K562 (cell line): ENCODE measurements around the gene GET3. TPM values are rescaled to one million over a fixed set of nuclear protein-coding genes. Genes with fewer than 3 reads are reported as not detected.
A peak's percentile ranks its signal among the peaks of the same experiment; 100 is the strongest.

Experiments used
- ARHGAP35 ChIP-seq: fragments of 450-650 bp; IDR thresholded peaks from 2 replicates; pipeline ENCODE4 v1.6.1; 2018; ENCODE audit not compliant: partially characterized antibody
- CREB1 ChIP-seq, 2 experiments: sonication (generic) in 1 of 2; formaldehyde crosslinking in 1 of 2; IDR thresholded peaks; 2 replicates each; pipeline versions ENCODE4 v1.6.1 to v1.8.0; 2012 to 2022; ENCODE audit warnings: inconsistent platforms in 1 of 2, mild to moderate bottlenecking in 1 of 2, missing genetic modification reagents in 1 of 2, moderate library complexity in 1 of 2
- CREBBP ChIP-seq: IDR thresholded peaks from one replicate; pipeline ENCODE4 v1.6.1; 2012; ENCODE audit warnings: low read depth, mild to moderate bottlenecking, control low read depth, inconsistent platforms, low read length
- GABPA ChIP-seq: fragments of 200-800 bp; sonication (Bioruptor generic); conservative IDR thresholded peaks from 2 replicates; pipeline ENCODE4 v1.6.1; 2016; ENCODE audit warnings: low read depth, missing genetic modification characterization, missing compliant biosample characterization
- HDAC3 ChIP-seq: fragments of 450-650 bp; IDR thresholded peaks from 2 replicates; pipeline ENCODE4 v1.6.1; 2018; ENCODE audit warnings: borderline replicate concordance, mild to moderate bottlenecking, moderate library complexity; ENCODE audit not compliant: partially characterized antibody
- HEY1 ChIP-seq: fragments of 250-450 bp; sonication (Bioruptor Pico); IDR thresholded peaks from 2 replicates; pipeline ENCODE4 v1.5.0; 2020; ENCODE audit warnings: mild to moderate bottlenecking, moderate library complexity, borderline replicate concordance
- JUN ChIP-seq, 2 experiments: sonication (generic) in 1 of 2; formaldehyde crosslinking in 1 of 2; IDR thresholded peaks; 2 replicates each; pipeline versions ENCODE4 v1.6.1 to v1.8.0; 2012 to 2022; ENCODE audit warnings: borderline replicate concordance in 2 of 2, mild to moderate bottlenecking in 2 of 2, improper control_type of control experiment in 1 of 2, low read depth in 1 of 2, low read length in 1 of 2, missing genetic modification reagents in 1 of 2
- KAT8 ChIP-seq: fragments of 450-650 bp; IDR thresholded peaks from 2 replicates; pipeline ENCODE4 v1.6.1; 2016; ENCODE audit warnings: low read depth, mild to moderate bottlenecking
- SUPT5H ChIP-seq: fragments of 450-650 bp; IDR thresholded peaks from 2 replicates; pipeline ENCODE4 v1.6.1; 2016
- ZBTB7A ChIP-seq: IDR thresholded peaks from 2 replicates; pipeline ENCODE4 v1.6.1; 2011; ENCODE audit warnings: low read depth, mild to moderate bottlenecking, low read length, moderate library complexity, borderline replicate concordance; ENCODE audit not compliant: control insufficient read depth
- ZNF24 ChIP-seq: fragments of 450-650 bp; IDR thresholded peaks from 2 replicates; pipeline ENCODE4 v1.6.1; 2016
- ZNF551 ChIP-seq: fragments of 250-450 bp; sonication (Bioruptor Pico); IDR thresholded peaks from 2 replicates; pipeline ENCODE4 v1.5.0; 2021; ENCODE audit warnings: mild to moderate bottlenecking, moderate library complexity
- ZNF717 ChIP-seq: fragments of 250-450 bp; sonication (Bioruptor Pico); IDR thresholded peaks from 2 replicates; pipeline ENCODE4 v1.5.0; 2021
- ZZZ3 ChIP-seq: fragments of 450-650 bp; IDR thresholded peaks from 2 replicates; pipeline ENCODE4 v1.6.1; 2016; ENCODE audit warnings: antibody characterized with exemption, mild to moderate bottlenecking, moderate library complexity
- polyA plus RNA-seq, 8 experiments: library from polyadenylated mRNA; depleted of rRNA in 4 of 8; stranded (reverse) in 5 of 8; unstranded in 3 of 8; fragments of >200 nt; fragmentation: Nextera tagmentation in 2 of 8; fragmentation: Illumina TruSeq in 1 of 8; extraction: Ambion mirVana in 2 of 8; extraction: Trizol in 1 of 8; gene quantifications; 2 replicates each; pipeline versions ENCODE4 v1.2.1 to v1.2.3, GENCODE V29; 2011 to 2014; ENCODE audit warnings: inconsistent platforms in 1 of 8, missing spikeins in 1 of 8
- total RNA-seq, 7 experiments: library from RNA; depleted of rRNA in 6 of 7; stranded (reverse); fragments of >200 nt in 6 of 7; fragmentation: Illumina TruSeq in 2 of 7; extraction: Trizol in 2 of 7; gene quantifications; 2 replicates each; pipeline versions ENCODE4 v1.2.1 to v1.2.3, GENCODE V29; 2011 to 2021; ENCODE audit warnings: low replicate concordance in 1 of 7
- TF ChIP-seq, protein P1 (sequence below): sonication (generic); formaldehyde crosslinking; IDR thresholded peaks from 2 replicates; pipeline ENCODE4 v1.9.0; 2022; ENCODE audit warnings: mild to moderate bottlenecking, missing genetic modification reagents
- TF ChIP-seq, protein P2 (sequence below): sonication (generic); formaldehyde crosslinking; IDR thresholded peaks from 2 replicates; pipeline ENCODE4 v1.8.1; 2023; ENCODE audit warnings: mild to moderate bottlenecking, missing genetic modification reagents, moderate library complexity
- TF ChIP-seq, protein P3 (sequence below): IDR thresholded peaks from 3 replicates; pipeline ENCODE4 v1.6.1; 2011; ENCODE audit warnings: borderline replicate concordance, mild to moderate bottlenecking; ENCODE audit not compliant: insufficient read length, insufficient read depth
- TF ChIP-seq, protein P4 (sequence below): IDR thresholded peaks from 2 replicates; pipeline ENCODE4 v1.6.1; 2014; ENCODE audit warnings: antibody characterized with exemption
- TF ChIP-seq, protein P5 (sequence below), 2 experiments: IDR thresholded peaks; 2 replicates each; pipeline ENCODE4 v1.6.1; 2011; ENCODE audit warnings: borderline replicate concordance in 1 of 2, control low read depth in 1 of 2, low read depth in 1 of 2, low read length in 1 of 2, mild to moderate bottlenecking in 1 of 2, mixed read lengths in 1 of 2, moderate library complexity in 1 of 2; ENCODE audit not compliant: insufficient read depth in 1 of 2, insufficient read length in 1 of 2, poor library complexity in 1 of 2, severe bottlenecking in 1 of 2; ENCODE audit errors: extremely low read depth in 1 of 2

Gene GET3
- total and polyA plus RNA-seq, 9 of the 15 experiments (the other 6 are each of a cell fraction or from before 2014, with no cell fraction given), result 8.3 to 83.5 (median 51.8) TPM

DNA sequence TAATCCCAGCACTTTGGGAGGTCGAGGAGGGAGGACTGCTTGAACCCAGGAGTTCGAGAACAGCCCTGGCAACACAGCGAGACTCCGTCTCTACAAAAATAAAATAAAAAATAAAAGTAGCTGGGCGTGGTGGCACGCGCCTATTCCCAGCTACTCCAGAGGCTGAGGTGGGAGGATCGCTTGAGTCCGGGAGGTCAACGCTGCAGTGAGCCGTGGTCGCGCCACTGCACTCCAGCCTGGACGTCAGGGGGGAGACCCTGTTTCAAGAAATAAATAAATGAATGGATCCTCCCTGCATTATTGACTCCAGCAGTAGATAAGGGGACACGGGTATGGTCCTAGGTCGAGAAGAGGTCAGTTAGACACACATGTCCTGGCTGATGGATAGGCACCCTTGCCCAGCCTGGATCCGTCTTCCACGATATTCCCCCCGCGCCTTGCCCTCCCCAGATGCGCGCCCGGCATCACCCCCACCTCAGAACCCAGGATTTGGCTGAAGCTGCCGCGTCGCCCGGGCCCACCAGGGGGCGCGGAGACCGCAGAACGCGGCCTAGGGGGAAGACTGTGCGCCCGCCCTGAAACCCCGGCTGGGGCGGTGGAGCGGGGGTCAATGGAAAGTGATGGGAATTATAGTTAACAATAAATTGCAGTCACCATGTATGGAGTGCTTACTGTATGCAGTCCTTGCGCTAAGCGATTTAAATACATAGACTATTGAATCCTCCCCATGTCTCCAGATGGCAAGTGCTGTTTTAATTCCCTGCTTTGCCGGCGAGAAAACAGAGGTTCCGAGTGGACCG, 40.1 kb downstream of the GET3 start (continued):
- no peak for TF ChIP-seq CREBBP
- TF ChIP-seq, protein P1, sequence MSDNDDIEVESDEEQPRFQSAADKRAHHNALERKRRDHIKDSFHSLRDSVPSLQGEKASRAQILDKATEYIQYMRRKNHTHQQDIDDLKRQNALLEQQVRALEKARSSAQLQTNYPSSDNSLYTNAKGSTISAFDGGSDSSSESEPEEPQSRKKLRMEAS (CRISPR knock-in tag), result no peak
- no peak for TF ChIP-seq ZNF717 (CRISPR knock-in tag)
- no peak for TF ChIP-seq GABPA (tag)
- no peak for TF ChIP-seq ZZZ3
- TF ChIP-seq, protein P2, sequence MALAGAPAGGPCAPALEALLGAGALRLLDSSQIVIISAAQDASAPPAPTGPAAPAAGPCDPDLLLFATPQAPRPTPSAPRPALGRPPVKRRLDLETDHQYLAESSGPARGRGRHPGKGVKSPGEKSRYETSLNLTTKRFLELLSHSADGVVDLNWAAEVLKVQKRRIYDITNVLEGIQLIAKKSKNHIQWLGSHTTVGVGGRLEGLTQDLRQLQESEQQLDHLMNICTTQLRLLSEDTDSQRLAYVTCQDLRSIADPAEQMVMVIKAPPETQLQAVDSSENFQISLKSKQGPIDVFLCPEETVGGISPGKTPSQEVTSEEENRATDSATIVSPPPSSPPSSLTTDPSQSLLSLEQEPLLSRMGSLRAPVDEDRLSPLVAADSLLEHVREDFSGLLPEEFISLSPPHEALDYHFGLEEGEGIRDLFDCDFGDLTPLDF (CRISPR knock-in tag), result no peak
- no peak for TF ChIP-seq ZNF551 (CRISPR knock-in tag)
- TF ChIP-seq, protein P3, sequence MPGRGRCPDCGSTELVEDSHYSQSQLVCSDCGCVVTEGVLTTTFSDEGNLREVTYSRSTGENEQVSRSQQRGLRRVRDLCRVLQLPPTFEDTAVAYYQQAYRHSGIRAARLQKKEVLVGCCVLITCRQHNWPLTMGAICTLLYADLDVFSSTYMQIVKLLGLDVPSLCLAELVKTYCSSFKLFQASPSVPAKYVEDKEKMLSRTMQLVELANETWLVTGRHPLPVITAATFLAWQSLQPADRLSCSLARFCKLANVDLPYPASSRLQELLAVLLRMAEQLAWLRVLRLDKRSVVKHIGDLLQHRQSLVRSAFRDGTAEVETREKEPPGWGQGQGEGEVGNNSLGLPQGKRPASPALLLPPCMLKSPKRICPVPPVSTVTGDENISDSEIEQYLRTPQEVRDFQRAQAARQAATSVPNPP, result no peak
- no peak for TF ChIP-seq ZNF24
- TF ChIP-seq KAT8, result no peak
- peak; percentile 85 for TF ChIP-seq ZBTB7A
- TF ChIP-seq SUPT5H, result no peak
- TF ChIP-seq HDAC3, result peak; percentile 37
- TF ChIP-seq HEY1 (CRISPR knock-in tag), result no peak
- TF ChIP-seq ARHGAP35, result no peak
- TF ChIP-seq CREB1 (IDR thresholded peaks at IDR 0.05), result peak; percentile 33; the same call in 1 of the 2 replicates
- peak; percentile 82 for TF ChIP-seq CREB1 (CRISPR knock-in tag; IDR thresholded peaks at IDR 0.05)
- TF ChIP-seq, protein P4, sequence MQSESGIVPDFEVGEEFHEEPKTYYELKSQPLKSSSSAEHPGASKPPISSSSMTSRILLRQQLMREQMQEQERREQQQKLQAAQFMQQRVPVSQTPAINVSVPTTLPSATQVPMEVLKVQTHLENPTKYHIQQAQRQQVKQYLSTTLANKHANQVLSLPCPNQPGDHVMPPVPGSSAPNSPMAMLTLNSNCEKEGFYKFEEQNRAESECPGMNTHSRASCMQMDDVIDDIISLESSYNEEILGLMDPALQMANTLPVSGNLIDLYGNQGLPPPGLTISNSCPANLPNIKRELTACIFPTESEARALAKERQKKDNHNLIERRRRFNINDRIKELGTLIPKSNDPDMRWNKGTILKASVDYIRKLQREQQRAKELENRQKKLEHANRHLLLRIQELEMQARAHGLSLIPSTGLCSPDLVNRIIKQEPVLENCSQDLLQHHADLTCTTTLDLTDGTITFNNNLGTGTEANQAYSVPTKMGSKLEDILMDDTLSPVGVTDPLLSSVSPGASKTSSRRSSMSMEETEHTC, result no peak
- 0 out of 2 replicates have a peak, but pooled peaks have one; percentile 22 for TF ChIP-seq JUN (IDR thresholded peaks at IDR 0.05; ENCODE audit: borderline replicate concordance, low read depth, low read length)
- no peak for TF ChIP-seq JUN (CRISPR knock-in tag; IDR thresholded peaks at IDR 0.05; ENCODE audit: borderline replicate concordance)
- TF ChIP-seq, protein P5, sequence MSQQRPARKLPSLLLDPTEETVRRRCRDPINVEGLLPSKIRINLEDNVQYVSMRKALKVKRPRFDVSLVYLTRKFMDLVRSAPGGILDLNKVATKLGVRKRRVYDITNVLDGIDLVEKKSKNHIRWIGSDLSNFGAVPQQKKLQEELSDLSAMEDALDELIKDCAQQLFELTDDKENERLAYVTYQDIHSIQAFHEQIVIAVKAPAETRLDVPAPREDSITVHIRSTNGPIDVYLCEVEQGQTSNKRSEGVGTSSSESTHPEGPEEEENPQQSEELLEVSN (IDR thresholded peaks at IDR 0.05; ENCODE audit: borderline replicate concordance in 1 of 2, extremely low read depth in 1 of 2, insufficient read depth in 1 of 2, insufficient read length in 1 of 2, low read depth in 1 of 2, low read length in 1 of 2, poor library complexity in 1 of 2, severe bottlenecking in 1 of 2), result peak in 1 of 2 experiments; percentile 42
